HL-60/S4 treated with retinoic acid at 250 ng/mL for 4 days and 3 days (cell line): Measurements from ENCODE around the gene DYRK1B.

Experiments used
- in situ Hi-C: fragments of 300-500 bp; cut with MboI; formaldehyde crosslinking; loops from 2 replicates; pipeline ENCODE4 v1.7.0; 2022; ENCODE audit warnings: low sequenced_read_pairs

The DYRK1B gene

GRCh38 chr19:39832341-39833083 lies 1.4 kb downstream of the DYRK1B start:
- in situ Hi-C loops, result no loop called here

DNA sequence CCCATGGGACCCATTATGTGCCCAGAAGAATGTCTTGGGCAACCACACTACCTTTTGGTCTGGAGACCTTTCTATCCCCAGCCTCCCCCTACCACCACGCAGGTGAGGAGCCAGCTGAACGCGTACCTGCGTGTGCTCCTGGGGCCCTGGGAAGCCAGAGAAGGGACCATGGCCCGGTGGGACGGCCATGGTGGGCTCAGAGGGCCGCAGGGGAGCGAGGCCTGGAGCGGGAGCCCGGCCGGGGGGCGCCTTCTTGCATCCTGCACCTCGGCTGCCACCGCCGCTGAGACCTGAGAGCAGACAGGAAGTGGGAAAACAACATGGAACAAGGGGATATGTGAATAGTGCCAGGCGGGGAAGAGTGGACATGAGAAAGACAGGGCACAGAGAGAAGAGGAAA lies 2.3 kb downstream of the DYRK1B start:
- in situ Hi-C loops, result no loop called here

DNA sequence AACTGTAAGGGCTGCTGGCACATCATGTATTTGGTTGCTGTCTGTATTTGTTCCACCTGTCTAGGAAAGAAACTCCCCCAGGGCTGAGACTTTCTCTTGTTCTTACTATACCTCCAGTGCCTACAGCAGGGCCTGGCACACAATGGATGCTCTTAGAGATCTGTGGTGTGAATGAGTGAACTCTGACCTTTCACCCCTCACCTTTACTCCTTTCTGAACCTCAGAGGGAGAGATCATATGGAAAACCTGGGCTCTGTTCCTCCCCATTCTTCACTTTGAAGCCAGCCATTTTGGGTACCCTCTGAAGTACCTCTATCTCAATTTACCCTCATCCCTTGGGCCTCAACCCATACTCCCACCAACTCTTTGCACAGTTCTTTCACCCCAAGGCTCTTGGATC lies 3.1 kb downstream of the DYRK1B start:
- in situ Hi-C loops, result no loop called here

GRCh38 chr19:39830406-39830805 lies 3.6 kb downstream of the DYRK1B start:
- in situ Hi-C loops, result no loop called here

- in situ Hi-C loops, result no loop called here
Observed at GRCh38 chr19:39829702-39830275, 4.2 kb downstream of the DYRK1B start.

DNA sequence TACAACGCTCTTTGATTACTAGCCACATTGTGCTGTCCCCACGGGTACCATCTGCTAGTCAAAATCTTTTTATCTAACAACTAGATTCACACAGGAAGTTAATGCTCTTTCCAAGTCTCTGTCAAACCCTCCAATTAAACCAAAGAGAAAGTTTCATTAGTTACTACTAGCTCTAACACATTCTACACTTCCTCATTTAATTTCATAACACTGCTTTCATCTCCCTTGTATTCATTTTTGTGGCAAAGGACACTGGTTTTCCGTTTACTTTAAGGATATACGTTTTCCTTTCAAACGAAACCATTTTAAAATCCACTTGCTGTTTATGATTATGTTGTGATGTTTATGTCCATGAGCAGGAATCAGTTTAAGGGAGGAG lies 5.3 kb downstream of the DYRK1B start:
- in situ Hi-C loops, result no loop called here

DNA sequence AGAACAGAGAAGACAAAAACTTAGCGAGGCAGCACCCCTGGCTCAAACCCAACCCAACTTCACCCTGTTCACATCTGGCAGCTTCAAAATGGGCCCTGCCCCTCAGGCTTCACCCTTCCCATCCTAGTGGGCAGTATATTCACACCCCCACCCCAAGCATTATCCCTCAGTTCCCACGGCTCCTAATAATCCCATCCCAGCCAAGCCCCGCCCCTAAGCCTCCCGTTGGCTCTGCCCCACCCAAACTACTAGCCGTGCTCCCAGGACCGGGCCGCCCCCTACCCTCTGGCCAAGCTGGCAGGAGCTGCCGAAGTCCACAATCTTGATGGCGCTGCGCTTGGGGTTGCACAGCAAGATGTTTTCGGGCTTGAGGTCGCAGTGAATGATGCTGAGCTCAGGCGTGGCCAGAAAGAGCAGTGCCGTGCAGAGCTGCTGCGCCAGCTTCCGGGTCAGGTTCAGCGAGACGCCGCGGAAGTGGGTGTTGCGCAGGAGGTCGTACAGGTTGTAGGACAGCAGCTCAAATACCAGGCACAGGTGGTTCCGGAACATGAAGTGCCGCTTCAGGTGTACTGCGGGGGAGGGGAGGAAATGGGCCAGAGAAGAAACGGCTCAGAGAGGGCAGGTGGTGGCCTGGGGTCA lies 5.8 kb downstream of the DYRK1B start:
- in situ Hi-C loops, result no loop called here

- in situ Hi-C loops, result no loop called here
Observed at GRCh38 chr19:39827216-39827615, 6.7 kb downstream of the DYRK1B start.

DNA sequence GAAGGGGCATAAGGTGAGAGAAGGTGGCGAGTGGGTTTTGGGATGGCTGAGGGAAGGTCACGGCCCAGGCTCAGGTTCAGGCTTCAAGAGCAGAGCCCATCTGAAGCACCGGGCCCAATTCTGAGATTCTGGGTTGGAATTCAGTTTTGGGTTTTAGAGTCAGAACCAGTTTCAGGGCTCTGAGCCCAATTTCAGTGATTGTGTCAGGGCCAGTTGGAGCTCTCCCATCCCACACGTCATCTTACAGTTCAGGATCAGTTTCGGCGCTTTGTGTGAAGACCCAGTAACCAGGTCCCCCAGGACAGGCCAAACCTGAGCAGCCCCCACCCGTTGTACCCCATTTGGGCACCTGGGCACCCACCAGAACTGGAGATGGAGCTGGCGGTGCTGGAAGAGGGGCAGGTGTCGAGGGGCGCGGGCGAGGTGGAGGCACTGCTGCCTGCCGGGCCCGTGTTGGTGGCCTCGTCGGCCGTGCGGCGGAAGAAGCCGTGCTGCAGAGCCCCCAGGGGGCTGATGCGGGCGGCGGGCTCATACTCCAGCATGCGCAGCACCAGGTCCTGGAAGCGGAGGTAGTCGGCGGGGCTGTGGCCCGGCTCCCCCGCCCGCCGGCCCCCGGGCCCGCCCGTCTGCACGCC lies 7.5 kb downstream of the DYRK1B start:
- in situ Hi-C loops, result no loop called here

GRCh38 chr19:39825531-39826076 lies 8.4 kb downstream of the DYRK1B start:
- in situ Hi-C loops, result no loop called here

GRCh38 chr19:39825093-39825463 lies 8.9 kb downstream of the DYRK1B start:
- in situ Hi-C loops, result no loop called here

- in situ Hi-C loops, result no loop called here
Observed at GRCh38 chr19:39824143-39825092, 9.5 kb downstream of the DYRK1B start.

DNA sequence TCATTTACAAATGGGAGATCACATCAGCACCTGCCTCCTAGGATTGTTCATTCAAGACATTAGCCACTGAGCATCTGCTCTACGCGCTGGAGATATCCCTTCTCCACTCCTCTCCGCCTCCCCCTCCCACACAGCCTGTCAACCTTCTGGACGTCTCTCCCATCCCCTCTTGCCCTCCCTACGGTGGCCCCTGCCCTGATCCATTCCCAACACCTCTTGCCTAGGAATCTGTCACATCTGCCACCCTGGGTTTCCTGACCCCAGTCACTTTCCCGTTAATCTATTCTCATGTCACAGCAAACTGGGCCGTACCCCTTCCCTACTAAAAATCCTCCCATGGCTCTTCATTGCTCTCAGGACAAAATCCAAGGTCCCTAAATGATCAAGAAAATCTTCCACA lies 10.3 kb downstream of the DYRK1B start:
- in situ Hi-C loops, result no loop called here

GRCh38 chr19:39820696-39821095 lies 13.3 kb downstream of the DYRK1B start:
- in situ Hi-C loops, result no loop called here

GRCh38 chr19:39819786-39820185 lies 14.2 kb downstream of the DYRK1B start:
- in situ Hi-C loops, result no loop called here

- in situ Hi-C loops, result no loop called here
Observed at GRCh38 chr19:39818626-39819097, 15.3 kb downstream of the DYRK1B start.

DNA sequence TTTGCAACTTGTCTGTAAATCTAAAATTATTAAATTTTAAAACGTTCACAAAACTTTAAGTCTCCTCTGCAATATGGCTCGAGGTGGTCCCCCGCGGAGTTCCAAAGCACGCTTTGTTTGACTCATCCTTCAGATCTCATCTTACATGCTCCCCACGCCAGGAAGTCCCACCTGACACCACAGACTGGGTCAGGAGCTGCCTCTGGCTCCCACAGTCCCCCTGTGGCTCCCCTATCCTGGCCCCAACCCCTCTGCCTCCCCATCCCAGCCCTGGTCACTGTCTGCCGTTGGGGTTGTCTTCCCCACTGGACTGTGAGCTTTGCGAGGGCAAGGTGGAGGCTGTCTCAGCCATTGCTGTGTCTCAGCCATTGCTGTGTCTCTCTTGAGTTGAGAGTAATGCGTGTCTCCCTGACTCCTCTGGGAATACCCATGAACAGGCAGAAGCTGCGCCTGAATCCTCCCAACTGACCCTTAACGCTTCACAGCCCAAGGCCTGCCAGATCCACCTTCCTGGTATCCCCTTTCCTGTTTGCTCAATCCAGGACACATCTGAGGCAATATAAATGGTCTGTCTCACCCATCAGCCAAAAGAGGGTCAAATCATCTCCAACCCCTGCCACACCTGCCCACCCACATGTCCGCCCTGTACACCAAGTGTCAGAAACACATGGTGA lies 15.9 kb downstream of the DYRK1B start:
- in situ Hi-C loops, result no loop called here

- in situ Hi-C loops, result no loop called here
Observed at GRCh38 chr19:39816287-39817048, 17.5 kb downstream of the DYRK1B start.

DNA sequence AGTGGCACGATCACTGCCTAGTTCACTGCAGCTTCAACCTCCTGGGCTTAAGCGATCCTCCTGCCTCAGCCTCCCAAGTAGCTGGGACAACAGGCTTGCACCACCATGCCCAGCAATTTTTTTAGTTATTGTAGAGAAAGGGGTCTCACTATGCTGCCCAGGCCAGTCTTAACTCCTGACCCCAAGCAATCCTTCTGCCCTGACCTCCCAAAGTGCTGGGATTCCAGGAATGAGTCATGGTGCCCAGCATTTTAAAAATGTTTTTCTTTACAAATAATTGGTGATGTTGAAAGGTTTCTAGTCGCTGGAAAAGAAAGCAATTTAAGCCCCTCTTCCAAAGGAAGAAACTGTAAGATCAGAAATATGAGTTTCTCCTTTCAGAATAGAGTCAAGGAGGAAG lies 19.4 kb downstream of the DYRK1B start:
- in situ Hi-C loops, result no loop called here
